ENCODE measurements around the gene NAA30.

DNA sequence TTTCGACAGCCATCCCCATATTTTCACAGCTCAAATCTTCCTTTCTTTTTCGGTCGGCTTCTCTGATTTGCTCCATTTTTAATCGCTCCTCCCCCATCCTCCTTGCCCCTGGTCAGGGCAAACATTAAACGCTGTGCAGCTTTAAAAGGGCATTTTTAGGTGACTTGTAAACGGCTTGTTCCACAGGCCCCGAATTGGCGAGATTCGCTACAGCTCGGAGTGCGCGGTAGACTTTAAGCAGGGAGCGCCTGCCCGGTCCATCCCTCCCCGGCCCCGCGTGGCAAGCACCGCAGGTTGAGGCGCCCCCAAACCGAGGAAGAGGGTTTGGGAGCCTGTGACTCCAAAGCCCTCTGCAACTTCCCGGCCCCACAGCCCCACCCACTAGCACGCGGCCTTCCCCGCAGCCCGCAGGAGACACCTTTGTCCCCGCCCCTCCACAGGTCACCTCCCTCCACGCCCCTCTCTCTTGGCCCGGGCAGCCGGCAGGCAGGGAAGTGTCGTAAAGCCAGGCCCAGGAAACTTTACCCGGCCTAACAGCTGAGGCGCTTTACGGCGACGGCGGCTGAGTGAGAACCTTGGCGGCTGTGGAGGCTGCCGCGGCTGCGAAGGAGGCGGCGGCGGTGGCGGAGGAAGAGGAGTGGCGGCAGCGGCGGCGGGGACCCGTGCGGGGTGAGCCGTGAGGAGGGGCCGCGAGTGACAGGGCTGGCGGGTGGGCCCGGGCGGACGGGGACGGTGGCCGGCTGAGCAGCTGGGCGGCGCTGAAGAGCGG, at the start of gene NAA30:
- TF ChIP-seq, protein P1, sequence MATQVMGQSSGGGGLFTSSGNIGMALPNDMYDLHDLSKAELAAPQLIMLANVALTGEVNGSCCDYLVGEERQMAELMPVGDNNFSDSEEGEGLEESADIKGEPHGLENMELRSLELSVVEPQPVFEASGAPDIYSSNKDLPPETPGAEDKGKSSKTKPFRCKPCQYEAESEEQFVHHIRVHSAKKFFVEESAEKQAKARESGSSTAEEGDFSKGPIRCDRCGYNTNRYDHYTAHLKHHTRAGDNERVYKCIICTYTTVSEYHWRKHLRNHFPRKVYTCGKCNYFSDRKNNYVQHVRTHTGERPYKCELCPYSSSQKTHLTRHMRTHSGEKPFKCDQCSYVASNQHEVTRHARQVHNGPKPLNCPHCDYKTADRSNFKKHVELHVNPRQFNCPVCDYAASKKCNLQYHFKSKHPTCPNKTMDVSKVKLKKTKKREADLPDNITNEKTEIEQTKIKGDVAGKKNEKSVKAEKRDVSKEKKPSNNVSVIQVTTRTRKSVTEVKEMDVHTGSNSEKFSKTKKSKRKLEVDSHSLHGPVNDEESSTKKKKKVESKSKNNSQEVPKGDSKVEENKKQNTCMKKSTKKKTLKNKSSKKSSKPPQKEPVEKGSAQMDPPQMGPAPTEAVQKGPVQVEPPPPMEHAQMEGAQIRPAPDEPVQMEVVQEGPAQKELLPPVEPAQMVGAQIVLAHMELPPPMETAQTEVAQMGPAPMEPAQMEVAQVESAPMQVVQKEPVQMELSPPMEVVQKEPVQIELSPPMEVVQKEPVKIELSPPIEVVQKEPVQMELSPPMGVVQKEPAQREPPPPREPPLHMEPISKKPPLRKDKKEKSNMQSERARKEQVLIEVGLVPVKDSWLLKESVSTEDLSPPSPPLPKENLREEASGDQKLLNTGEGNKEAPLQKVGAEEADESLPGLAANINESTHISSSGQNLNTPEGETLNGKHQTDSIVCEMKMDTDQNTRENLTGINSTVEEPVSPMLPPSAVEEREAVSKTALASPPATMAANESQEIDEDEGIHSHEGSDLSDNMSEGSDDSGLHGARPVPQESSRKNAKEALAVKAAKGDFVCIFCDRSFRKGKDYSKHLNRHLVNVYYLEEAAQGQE (IDR thresholded peaks at IDR 0.05; ENCODE audit: insufficient read depth in 1 of 2, low read depth in 2 of 2, low read length in 2 of 2), result no peak
- TF ChIP-seq SIN3A (IDR thresholded peaks at IDR 0.05; ENCODE audit: borderline replicate concordance, insufficient read depth, low read length), result no peak

Data from PFSK-1 (cell line).